ENCODE data around the gene IDNK. TPM values are rescaled to one million over a fixed set of nuclear protein-coding genes. Genes with fewer than 3 reads are reported as not detected.

IDNK gene
- 0.47 and 1.1 TPM in 2 replicates for total RNA-seq

GRCh38 chr9:83622939-83623678 is at the start of gene IDNK:
IDNK (plus strand) TSS chr9:83623143; CDS start chr9:83623172, 29 bp downstream.

Other genes starting within 250 kb of the IDNK start
- gene FRMD3, start 84.7 kb upstream of the IDNK start, total RNA-seq, result 1.4 and 2.2 TPM in 2 replicates
- 59.3 and 66.5 TPM in 2 replicates for gene UBQLN1, start 84.8 kb downstream of the IDNK start, total RNA-seq
- 0.12 and 2.9 TPM in 2 replicates for gene GKAP1, start 194.6 kb downstream of the IDNK start, total RNA-seq